Effector memory CD4-positive, alpha-beta T cell (primary cell): ENCODE data around the gene RARA.

Source experiments
- DNase-seq, 3 donors: peaks; one replicate each; pipeline ENCODE4 v3.0.0-alpha.2; 2020
- H3K27ac ChIP-seq: 2 replicates; pipeline ENCODE4 v1.7.0; 2013; ENCODE audit warnings: mild to moderate bottlenecking, low read length, moderate library complexity; ENCODE audit not compliant: insufficient read depth, poor library complexity, severe bottlenecking
- H3K27me3 ChIP-seq: replicated peaks from 2 replicates; pipeline ENCODE4 v1.7.0; 2013; ENCODE audit warnings: mild to moderate bottlenecking, low read length; ENCODE audit not compliant: insufficient read depth, control insufficient read depth, poor library complexity, severe bottlenecking
- H3K36me3 ChIP-seq: 2 replicates; pipeline ENCODE4 v1.7.0; 2013; ENCODE audit warnings: mild to moderate bottlenecking, low read length, moderate library complexity; ENCODE audit not compliant: control insufficient read depth, insufficient read depth
- H3K4me1 ChIP-seq: 2 replicates; pipeline ENCODE4 v1.7.0; 2013; ENCODE audit warnings: low read length, mild to moderate bottlenecking; ENCODE audit not compliant: control insufficient read depth, insufficient read depth, poor library complexity, severe bottlenecking
- H3K4me3 ChIP-seq: 2 replicates; pipeline ENCODE4 v1.7.0; 2013; ENCODE audit warnings: low read length, low read depth, mild to moderate bottlenecking; ENCODE audit not compliant: insufficient read depth, poor library complexity, severe bottlenecking
- H3K9me3 ChIP-seq: 2 replicates; pipeline ENCODE4 v1.7.0; 2013; ENCODE audit warnings: mild to moderate bottlenecking, low read length, moderate library complexity; ENCODE audit not compliant: control insufficient read depth

The RARA gene

DNA sequence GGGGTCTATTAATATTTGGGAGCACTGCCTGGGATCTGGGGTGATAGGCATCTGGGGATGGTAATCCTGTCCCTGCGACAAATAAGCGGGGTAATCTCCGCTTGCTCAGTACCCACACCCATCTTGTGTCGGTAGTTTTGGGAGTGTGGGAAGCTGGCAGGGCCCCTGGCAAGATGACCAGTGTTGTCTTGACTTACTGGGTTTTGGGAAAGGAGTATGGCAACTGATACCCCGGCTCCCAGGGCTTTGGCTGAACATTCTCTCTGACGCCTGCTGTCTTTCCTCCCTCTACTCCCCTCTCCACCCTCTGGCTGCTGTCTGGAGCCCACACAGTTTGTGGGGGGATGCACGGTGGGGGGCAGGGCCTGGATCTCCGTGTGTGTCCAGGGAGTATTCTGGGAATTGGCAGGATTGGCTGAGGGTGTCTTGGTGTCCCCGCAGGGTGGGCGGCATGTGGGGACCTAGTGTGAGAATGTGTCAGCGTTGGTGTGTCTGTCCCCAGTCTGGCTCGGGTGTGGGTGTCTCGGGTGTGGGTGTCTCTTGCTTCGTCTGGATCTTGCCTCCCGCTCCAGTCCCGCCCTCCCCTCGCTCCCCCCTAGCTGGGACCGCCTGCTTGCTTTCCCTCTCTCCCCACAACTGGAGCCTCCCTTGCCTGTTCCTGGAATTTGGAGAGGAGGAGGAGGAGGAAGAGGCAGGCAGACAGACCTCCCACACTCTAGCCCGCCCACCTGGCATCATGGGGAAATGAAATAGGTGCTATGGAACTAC lies 12.0 kb downstream of the RARA start:
- Histone ChIP-seq H3K4me3 (peak overlapping the region; percentile 95), H3K27me3 (no peaks in the 10 kb centered on the region), H3K27ac (peak overlapping the region; percentile 98), H3K4me1 (peaks cover 73% of the 10 kb centered on the region), H3K9me3 (no peaks in the 10 kb centered on the region), H3K36me3 (no peaks in the 10 kb centered on the region)
- peak; percentile 65 to 69 (median 65) for DNase-seq

- Histone ChIP-seq H3K4me1 (peaks cover 72% of the 10 kb centered on the region), H3K4me3 (peak overlapping the region; percentile 95), H3K27me3 (no peaks in the 10 kb centered on the region), H3K9me3 (no peaks in the 10 kb centered on the region), H3K36me3 (no peaks in the 10 kb centered on the region), H3K27ac (peak overlapping the region; percentile 98)
- no peak for DNase-seq
Measured at GRCh38 chr17:40321524-40321929, 12.5 kb downstream of the RARA start.

- Histone ChIP-seq H3K9me3 (no peaks in the 10 kb centered on the region), H3K36me3 (no peaks in the 10 kb centered on the region), H3K27ac (peak overlapping the region; percentile 98), H3K27me3 (no peaks in the 10 kb centered on the region), H3K4me1 (peaks cover 72% of the 10 kb centered on the region), H3K4me3 (peak overlapping the region; percentile 95)
- no peak for DNase-seq
Measured at GRCh38 chr17:40321961-40322357, 13.0 kb downstream of the RARA start.

DNA sequence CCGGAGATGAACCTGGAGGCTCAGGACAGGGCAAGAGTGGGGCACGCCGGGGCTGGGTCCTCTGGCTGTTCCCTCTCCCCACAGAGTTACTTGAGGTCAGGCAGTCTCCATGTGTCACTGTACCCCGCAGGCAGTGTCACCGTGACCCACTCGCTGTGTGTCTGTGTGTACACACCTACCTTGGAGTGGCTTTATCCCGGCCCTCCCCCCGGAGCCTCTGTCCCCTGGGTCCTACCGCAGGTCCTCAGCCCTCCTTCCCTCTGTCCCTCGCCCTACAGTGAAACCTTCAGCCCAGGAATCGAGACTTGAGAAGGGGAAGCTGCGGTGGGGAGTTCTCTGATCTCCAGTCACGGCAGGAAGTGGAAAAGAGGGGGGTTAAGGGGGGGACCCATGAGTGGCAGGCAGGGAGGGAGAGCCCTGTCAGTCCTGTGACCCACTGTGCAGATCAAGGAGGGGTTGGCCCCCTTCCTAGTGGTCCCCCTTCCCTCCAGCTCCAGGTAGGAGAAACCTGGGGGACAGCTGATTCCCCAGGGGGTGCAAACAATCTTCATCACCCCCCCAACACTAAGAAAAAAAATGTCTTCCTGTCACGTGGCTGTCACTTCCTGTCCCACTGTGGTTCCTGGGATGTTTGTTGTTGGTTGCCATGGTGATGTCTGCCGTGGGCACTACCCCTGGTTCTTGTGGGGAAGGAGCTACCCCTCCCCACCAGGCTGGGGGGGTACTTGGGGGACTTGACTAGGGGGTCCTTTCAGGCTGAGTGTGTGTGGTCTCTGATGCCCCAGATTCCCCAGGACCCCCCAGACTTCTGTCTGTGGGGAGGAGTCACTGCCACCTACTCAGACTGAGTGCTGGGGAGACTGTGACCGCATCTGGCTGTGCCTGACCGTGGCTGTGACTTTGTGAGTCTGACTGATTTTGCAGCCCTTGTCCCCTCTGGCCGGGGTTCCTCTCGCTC lies 13.7 kb downstream of the RARA start:
- peak overlapping the region; percentile 95 for H3K4me3 ChIP-seq

DNA sequence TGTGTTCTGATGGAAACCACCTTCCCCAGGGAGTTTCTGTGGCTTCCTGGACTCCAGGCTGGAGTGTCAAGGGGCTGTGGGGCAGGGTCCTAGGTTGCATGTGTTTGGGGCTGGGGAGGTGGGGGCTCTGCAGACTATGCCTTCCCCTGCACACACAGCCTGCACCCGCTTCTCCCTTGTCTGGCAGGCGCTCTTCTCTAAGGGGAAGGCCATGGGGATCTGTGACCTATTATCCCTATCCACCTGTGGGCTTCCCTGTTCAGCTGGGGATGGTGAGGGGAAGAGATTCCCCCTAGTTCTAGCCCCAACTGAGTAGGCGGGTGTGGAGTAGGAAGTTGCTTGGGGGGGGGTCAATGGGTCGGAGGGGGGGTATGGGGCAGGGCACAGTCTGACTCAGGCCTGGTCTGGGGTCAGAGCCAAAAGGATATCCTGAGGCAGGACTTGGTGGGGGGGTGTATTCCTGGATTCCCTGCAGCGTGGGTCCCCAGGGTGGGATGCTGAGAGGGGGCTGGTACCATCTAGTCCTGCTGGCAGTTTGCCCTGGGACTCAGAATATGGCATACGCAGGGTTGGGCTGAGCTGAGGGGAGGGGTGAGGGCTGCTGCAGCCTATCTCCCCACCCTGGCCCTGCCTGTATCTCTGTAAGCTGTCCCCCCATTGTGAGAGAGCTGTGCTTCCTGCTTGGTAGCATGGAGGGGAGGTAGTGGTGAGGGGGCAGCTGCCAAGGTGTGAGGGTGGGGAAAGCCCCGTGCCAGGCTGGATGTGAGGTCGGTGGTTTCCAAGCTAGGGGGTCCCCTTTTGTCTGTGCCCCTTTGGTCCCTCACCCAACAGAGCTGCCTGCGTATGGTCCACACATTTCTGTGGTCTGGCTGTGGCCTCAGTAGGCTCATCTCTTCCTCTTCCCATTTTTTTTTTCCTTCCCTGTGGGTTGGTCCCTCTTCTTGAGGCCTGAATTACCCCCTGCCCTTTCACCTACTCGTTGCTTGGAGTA lies 14.7 kb downstream of the RARA start:
- peak overlapping the region; percentile 95 for H3K4me3 ChIP-seq
- H3K9me3 ChIP-seq: no peaks in the 10 kb centered on the region
- H3K27me3 ChIP-seq: no peaks in the 10 kb centered on the region
- DNase-seq: peak; percentile 84 to 90 (median 85)
- peak overlapping the region; percentile 98 for H3K27ac ChIP-seq
- H3K4me1 ChIP-seq: peaks cover 84% of the 10 kb centered on the region
- H3K36me3 ChIP-seq: no peaks in the 10 kb centered on the region

More for the DNA sequence above, 13.7 kb downstream of the RARA start:
- peak; percentile 91 to 92 (median 91) for DNase-seq
- no peaks in the 10 kb centered on the region for H3K36me3 ChIP-seq
- H3K4me1 ChIP-seq: peaks cover 74% of the 10 kb centered on the region
- H3K9me3 ChIP-seq: no peaks in the 10 kb centered on the region
- no peaks in the 10 kb centered on the region for H3K27me3 ChIP-seq
- H3K27ac ChIP-seq: peak overlapping the region; percentile 98

GRCh38 chr17:40325156-40326013 lies 16.4 kb downstream of the RARA start:
- DNase-seq: peak in 1 of 3 donors; percentile 51
- H3K4me1 ChIP-seq: peaks cover 87% of the 10 kb centered on the region
- no peaks in the 10 kb centered on the region for H3K27me3 ChIP-seq
- H3K27ac ChIP-seq: peak overlapping the region; percentile 98
- no peaks in the 10 kb centered on the region for H3K36me3 ChIP-seq
- no peaks in the 10 kb centered on the region for H3K9me3 ChIP-seq
- peak overlapping the region; percentile 52 for H3K4me3 ChIP-seq

DNA sequence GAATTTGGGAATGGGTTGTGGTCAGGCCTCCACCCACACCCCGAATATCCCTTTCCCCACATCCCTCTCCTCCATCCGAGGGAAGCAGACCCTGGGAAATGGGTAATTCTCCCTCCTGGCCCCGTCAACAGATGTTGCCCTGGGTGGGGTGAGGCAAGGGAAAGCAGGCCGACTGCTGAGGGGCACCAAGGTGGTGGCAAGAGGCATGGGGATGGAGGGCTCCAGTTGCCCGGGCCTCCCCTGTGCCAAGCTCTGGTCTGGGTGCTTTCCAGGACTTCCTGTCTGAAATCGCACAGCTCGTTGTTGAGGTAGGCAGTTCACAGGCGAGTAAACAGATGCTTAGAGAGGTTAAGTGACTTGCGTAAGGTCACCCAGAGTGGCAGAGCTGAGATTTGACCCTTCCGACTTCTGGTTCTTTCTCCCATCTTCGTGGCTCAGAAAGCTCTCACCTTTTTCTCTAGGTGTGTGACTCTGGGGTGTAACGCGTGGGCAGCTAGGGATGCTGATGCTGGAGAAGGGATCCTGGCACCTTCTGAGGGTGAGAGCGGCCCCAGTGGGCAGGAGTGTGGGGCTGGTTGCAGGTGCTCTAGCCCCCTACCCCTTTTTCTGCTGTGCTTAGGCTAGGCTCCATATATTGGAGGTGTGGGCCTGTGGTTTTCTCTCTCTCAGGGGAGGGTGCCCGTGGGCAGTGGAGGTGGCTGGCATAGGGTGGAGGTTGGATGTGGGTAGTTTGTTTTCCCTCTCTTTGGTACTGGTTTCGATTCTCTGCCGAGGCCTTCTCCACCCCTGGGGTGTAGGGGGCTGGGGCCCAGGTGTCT lies 17.2 kb downstream of the RARA start:
- DNase-seq: peak; percentile 62 to 67 (median 66)
- H3K9me3 ChIP-seq: no peaks in the 10 kb centered on the region
- H3K27me3 ChIP-seq: no peaks in the 10 kb centered on the region
- H3K4me1 ChIP-seq: peaks cover 89% of the 10 kb centered on the region
- peak overlapping the region; percentile 52 for H3K4me3 ChIP-seq
- H3K36me3 ChIP-seq: peaks cover 4% of the 10 kb centered on the region
- peak overlapping the region; percentile 98 for H3K27ac ChIP-seq

DNA sequence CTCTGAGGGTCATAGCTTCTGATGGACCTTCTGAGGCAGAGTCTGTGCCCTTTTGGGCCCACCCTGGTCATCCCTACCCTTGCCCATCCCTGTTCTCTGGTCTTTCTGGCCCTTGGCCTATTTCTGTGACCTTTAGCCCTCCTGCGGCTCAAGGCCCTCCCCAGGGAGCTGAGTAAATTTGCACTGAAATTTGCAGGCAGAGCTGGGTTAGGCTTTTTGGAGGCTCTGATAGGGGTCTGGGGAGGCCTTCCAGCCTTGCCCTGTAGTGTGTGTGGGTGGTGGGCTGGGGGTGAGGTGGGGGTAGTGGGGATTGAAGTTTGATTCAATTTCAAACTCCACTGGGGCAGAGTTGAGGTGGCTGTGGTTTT lies 17.8 kb downstream of the RARA start:
- Histone ChIP-seq H3K27me3 (no peaks in the 10 kb centered on the region), H3K36me3 (peaks cover 9% of the 10 kb centered on the region), H3K4me1 (peaks cover 89% of the 10 kb centered on the region), H3K4me3 (peak overlapping the region; percentile 52), H3K27ac (peak overlapping the region; percentile 98), H3K9me3 (no peaks in the 10 kb centered on the region)
- no peak for DNase-seq
